ENCODE results near the gene CLEC10A. TPM values are rescaled to one million over a fixed set of nuclear protein-coding genes. Genes with fewer than 3 reads are reported as not detected.
A peak's percentile ranks its signal among the peaks of the same experiment; 100 is the strongest.
"Not testable (repeated sequence)": the region's sequence is repeated elsewhere in the genome, so short reads cannot be mapped to it uniquely, and the experiment has no call there.

CLEC10A gene
- total RNA-seq, 1 donor from 2014 or later: 0.07 TPM

DNA sequence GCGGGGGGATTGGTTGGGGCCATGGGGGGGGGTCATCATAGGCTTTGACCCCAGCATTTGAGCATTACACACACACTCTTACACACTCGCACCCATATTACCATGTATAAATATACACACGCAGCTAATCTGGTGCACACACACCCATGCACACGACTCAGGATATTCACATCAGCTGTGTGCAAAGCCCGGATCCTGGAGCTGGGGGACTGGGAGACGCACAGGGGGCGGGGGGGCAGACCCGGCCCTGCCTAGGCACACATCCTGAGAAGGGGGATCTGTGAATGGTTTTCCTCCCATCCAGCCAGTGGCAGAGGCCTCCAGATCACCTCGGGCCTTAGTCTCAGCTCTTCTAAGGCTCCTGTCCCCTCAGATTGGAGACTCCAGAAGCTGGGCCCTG, 28.9 kb upstream of the CLEC10A start:
- DNase-seq (ENCODE audit: low read depth, low spot score): no peak

DNA sequence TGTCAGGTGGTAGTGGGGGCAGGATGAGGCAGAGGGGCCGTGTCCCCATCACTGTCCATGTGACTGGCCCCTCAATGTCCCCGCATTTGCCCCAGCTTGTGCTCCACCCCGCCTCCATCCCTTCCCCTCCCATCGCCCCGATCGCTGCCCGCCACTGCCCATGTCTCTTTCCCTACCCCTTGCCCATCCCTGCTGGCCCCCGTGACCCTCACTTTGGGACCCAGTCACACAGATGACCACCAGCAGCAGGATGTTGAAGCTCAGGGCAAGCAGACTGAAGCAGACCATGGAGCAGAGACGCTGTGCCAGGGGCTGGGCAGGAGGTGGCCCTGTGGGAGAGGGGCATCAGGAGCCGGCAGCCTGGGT, 28.5 kb upstream of the CLEC10A start:
- no peak for DNase-seq (ENCODE audit: low read depth, low spot score)

DNA sequence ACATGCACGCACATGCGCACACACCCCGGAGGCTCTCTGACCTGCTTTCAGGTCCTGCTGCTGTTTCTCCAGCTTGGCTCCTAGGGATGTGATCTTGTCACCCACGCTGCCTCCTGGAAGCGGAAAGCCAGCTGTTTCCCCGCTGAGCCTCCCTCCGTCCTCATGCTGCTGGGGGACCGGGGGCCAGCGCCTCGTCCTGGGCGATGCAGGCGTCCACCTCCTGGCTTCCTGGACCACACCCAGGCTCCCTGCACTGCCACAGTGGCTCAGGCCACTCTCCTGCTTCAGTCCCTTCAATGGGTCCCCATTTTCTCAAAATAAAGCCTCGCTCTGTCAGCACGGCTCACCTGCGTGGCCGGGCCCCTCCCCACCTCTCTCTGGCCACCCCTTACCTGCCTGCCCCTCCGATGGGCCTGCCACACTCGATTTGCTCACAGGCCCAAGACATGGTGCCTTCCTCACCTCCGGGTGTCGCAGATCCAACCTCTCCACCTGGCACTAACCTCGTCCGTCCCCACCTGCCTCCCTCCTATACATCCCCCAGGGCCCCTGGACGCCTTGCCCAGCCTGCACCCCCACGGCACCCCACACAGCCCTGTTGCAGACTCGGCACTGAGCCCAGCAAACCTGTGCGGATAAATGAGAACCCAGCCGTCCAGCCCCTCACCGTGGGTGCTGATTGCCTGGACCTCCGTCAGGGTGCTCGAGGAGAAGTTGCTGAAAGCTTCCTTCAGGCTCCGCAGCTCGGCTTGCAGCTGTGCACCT, 27.9 kb upstream of the CLEC10A start:
- DNase-seq (ENCODE audit: low read depth, low spot score): no peak

DNA sequence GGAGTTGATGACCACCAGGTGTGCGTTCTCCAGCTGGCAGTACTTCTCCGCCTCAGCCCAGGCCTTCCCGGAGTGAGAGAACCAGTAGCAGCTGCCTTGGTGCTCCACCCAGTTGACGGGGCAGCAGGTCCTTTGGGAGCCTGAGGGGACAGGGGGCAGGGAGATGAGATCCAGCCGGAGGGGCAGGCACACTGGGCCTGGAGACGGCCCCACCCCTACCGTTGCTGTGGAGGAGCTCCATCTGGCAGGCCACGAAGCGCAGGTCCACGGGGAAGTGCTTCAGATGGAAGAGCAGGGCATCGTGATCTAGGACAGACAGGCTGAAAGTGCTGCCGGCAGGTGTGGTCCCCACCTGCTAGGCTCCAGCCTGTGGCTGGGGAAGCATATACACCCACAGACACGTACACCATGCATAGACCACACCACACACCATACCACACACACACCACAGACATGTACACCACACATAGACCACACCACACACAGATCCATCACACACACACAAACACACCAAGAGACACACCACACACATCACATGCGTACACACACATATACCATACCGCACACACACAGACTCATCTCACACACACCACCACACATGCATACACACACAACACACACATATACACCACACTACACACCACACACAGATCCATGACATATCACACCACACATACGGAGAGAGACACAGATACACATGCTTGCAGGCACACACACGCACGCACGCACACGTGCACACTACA, 27.1 kb upstream of the CLEC10A start:
- DNase-seq (ENCODE audit: low read depth, low spot score): no peak

DNA sequence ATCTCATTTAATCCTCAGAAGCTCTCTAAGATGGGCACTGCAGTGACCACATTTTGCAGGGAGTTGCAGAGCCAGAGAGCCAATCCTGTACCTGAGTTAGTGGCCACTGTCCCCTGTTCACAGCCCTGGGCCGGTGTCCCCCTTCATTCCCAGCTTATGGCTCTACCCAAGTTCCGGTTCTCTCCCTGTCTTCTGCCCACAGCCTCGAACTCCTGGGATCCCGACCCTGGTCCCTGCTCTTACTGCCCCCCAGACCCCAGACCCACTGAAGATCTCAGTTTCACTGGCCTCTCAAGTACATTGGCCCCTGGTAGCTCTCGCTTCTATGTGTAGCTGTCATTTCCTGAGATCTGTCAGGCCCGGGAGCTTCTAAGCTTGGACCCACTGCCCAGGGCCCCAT, 22.4 kb upstream of the CLEC10A start:
- no peak for DNase-seq (ENCODE audit: low read depth, low spot score)

DNA sequence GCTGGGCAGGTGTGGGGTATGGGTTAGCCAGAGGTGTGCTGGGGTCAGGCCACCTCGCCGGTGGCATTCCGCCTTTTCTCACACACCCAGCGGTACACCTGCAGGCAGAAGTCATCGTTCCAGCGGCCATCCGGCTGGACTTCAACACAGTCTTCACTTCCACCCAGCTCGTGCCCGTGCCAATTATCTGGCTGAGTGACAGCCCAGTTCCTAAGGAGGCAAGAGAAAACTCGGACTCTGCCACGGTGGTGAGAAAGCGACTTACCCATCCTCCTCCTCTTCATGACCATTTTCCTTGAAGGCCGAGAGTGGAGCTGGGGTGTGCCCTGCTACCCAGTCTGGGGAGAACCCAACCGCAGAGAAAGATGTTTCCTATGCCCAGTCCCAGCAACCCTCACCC, 21.5 kb upstream of the CLEC10A start:
- no peak for DNase-seq (ENCODE audit: low read depth, low spot score)

DNA sequence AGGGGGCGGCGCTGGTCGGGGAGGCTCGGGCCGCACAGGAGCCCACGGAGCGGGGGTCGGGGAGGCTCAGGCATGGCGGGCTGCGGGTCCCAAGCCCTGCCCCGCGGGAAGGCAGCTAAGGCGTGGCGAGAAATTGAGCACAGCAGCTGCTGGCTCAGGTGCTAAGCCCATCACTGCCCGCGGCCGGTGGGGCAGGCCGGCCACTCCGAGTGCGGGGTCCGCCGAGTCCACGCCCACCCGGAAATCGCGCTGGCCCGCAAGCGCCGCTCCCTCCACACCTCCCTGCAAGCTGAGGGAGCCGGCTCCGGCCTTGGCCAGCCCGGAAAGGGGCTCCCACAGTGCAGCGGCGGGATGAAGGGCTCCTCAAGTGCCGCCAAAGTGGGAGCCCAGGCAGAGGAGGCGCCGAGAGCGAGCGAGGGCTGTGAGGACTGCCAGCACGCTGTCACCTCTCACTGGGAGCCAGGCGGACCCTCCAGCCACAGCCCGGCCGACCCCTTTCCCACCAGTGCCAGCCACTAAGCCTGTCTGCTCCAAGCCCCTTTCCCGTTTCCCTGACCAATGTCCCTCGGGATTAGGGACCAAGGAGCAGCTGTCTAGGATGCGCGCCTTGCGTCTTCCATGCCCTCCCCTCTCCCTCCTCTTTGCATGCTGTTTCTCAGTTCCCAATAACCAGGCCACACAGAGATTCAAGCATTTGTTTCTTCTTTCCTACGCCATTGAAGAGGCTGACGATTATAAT, 20.8 kb upstream of the CLEC10A start:
- not testable (repeated sequence) for DNase-seq (ENCODE audit: low read depth, low spot score)

DNA sequence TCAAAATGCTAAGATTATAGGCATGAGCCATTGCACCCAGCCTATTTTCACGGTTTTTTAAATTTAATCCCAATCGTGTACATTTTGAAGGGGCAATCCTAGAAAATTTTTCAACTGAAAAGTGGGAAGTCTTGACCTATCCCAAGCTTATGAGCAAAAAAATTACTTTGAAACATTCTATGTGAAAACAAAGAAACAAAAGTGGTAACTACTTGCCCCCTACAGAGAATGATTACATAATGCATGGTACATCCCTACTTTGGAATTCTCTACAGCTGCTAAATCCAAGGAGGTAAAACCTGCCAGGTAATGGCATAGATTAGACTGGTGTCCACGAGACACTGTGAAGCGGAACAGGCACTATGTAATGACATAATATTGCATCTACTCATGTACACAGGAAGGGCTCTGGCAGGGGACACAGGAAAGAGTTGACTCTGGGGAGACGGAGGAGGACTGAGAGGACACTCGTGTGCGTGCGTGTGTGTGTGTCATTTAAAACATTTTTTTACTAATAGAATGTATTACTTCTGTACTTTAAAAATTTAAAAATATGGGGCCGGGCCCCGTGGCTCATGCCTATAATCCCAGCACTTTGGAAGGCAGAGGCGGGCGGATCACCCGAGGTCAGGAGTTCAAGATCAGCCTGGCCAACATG, 18.9 kb upstream of the CLEC10A start:
- DNase-seq (ENCODE audit: low read depth, low spot score): no peak

DNA sequence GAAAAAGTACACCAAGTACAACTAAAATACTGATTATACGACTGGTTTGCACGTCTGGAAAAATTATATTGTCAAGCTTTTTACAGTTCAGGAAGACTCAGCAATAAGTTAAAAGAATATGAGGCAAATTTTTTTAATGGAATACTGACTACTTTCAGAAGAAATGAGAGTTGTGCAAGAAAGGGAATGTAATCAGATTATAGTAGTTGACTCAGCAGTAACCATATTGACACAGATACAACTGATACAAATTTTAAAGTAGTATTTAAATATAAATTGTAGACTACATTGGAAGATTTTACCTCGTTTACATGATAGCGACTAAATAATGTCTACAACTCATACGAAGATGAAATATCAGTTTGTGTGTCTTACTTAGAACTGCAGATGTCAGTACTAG, 17.9 kb upstream of the CLEC10A start:
- DNase-seq (ENCODE audit: low read depth, low spot score): no peak

DNA sequence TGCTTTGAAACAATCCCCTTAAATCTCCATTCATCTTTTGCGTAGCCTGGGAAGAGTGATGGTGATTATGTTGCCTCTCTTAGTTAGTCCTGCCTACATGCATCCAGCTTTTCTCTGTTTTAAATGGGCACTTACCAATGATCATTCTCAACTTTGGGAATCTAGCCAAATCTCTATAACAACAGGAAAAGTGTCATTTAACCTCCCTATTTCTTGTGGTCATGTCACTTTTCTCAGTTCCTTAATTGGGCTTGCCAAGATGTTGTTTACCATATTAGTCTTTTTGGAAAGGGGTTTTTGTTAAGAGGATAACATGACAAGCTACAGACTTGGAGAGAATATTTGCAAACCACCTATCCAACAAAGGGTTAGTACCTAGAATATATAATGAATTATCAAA, 15.6 kb upstream of the CLEC10A start:
- DNase-seq (ENCODE audit: low read depth, low spot score): peak; percentile 35

DNA sequence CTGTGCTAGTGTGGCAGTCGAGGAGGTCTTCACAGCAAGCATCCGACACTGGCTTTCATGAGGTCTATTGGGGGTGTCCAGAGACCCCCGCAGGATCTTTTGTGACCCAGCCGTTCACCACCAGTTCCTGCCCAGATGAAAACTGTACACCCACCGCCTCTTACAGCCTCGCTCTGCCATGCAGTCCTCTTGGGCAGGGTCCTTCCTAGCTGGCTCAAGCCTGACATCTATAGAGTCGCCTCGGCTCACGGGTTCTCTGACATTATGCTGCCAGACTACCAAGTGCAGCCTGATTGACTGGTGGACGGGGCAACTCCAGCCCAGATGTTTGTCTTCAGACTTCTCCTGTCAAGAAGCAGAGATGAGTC, 14.6 kb upstream of the CLEC10A start:
- DNase-seq (ENCODE audit: low read depth, low spot score): no peak

DNA sequence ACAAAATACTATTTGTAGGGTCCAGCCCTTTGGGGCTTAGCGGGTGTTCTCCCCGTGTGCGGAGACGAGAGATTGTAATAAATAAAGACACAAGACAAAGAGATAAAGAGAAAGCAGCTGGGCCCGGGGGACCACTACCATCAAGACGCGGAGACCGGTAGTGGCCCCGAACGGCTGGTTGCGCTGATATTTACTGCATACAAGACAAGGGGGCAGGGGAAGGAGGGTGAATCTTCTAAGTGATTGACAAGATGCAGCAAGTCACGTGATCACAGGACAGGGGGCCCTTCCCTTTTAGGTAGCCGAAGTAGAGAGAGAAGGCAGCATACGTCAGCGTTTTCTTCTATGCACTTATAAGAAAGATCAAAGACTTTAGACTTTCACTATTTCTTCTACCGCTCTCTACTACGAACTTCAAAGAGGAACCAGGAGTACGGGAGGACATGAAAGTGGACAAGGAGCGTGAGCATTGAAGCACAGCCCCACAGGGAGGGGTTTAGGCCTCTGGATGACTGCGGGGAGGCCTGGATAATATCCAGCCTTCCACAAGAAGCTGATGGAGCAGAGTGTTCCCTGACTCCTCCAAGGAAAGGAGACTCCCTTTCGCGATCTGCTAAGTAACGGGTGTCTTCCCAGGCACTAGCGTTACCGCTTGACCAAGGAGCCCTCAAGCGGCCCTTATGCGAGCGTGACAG, 11.4 kb upstream of the CLEC10A start:
- not testable (repeated sequence) for DNase-seq (ENCODE audit: low read depth, low spot score)

DNA sequence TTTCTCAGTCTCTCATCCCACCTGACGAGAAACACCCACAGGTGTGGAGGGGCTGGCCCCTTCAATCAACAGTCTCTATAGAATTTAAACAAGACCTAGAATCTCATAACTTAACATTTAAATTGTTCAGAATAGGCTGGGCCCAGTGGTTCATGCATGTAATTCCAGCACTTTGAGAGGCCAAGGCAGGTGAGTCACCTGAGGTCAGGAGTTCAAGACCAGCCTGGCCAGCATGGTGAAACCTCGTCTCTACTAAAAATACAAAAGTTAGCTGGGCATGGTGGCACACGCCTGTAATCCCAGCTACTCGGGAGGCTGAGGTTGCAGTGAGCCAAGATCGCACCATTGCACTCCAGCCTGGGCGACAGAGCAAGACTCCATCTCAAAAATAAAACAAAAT, 9.5 kb upstream of the CLEC10A start:
- DNase-seq (ENCODE audit: low read depth, low spot score): not testable (repeated sequence)

DNA sequence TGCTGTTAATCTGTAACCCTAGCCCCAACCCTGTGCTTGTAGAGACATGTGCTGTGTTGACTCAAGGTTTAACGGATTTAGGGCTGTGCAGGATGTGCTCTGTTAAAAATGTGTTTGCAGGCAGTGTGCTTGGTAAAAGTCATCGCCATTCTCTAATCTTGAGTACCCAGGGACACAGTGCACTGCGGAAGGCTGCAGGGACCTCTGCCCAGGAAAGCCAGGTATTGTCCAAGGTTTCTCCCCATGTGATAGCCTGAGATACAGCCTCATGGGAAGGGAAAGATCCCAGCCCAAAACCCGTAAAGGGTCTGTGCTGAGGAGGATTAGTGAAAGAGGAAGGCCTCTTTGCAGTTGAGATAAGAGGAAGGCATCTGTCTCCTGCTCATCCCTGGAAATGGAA, 8.4 kb upstream of the CLEC10A start:
- not testable (repeated sequence) for DNase-seq (ENCODE audit: low read depth, low spot score)

DNA sequence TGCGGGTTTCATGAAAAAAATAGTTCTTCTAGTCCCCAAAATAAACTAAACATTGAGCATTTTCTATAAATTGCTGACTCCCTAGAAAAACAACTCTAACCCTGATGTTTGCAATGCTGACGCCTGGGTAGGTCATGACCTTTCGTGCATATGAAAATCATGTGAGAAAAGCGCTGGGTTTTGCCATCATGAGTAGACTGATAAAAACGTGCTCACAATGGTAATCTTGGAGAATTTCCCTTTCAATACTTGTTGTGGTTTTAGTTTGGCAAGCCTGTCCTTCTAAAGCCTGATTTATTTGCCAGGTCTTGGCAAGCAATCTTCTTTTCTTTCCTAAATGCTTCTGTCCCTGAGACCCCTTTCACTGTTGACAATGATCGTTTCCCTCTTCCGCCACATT, 4.0 kb upstream of the CLEC10A start:
- peak; percentile 36 for DNase-seq (ENCODE audit: low read depth, low spot score)

DNA sequence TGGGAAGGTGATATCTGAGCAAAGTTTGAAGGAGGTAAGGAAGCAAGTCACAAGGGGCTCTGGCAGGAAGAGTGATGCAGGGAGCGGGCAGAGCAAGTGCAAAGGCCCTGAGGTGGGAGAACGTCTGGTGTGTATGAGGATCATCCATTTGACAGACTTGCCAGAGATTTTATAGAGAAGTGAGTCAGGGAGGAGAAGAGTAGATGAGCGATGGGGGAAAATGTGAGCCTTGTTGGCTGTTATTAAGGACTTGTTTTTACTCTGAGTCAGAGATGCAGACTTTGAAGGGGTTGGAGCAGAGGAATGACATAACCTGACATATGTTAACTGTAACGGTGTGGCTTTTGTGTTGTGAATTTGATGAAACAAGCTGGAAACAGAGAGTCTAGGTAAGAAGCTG, 3.5 kb upstream of the CLEC10A start:
- no peak for DNase-seq (ENCODE audit: low read depth, low spot score)

DNA sequence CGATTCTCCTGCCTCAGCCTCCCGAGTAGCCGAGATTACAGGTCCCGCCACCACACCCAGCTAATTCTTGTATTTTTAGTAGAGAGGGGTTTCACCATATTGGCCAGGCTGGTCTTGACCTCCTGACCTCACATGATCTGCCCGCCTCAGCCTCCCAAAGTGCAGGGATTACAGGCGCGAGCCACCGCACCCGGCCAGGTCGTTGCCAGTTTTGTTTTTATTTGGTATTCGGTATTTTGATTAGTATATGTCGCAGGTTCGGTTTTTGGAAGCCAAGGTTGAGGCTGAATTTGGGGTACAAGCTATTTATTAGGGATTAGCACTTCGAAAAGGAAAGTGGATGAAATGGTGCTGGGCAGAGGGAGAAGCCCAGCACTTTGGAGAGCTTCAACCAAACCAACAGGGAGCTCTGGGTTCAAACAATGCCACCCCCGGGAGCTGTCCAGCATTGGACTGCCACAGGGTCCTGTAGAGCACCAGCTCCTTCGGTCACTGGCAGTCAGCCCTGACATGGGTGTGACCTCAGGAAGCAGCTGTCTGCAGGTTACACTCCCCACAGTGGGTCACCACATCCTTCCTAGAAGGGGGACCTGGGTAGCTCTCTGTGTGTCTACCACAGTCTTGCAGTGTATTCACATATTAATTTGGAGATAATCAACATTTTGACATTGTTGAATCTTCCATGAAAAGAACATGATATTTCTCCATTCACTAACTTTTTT, 1.5 kb upstream of the CLEC10A start:
- DNase-seq (ENCODE audit: low read depth, low spot score): no peak

DNA sequence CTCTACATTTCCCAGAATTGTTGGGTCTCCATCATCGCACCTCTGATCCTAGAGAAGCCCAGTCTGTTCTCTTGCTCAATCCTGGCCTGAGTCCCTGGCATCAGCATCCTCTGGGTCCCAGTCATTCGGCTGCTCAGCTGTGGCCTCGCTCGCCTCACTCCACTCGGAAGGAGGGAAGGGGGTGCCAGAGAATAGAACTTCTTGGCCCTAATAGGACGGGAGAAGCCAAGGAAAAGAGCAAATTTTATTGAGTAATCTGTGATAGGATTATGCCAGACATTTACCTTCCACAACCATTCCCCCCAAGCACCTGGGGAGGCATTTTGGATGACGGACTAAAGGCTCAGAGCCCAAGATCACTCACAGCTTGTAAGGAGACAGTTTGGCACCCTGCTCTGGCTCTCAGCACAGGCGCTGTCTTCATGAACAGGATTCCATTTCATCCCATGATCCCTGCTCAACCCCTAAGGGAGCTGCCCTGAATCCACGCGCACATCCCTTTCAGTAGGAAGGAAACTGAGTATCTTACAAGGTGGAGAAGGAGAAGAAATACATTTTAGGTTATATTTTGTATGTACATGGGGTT, 498 bp upstream of the CLEC10A start:
- no peak for DNase-seq (ENCODE audit: low read depth, low spot score)

DNA sequence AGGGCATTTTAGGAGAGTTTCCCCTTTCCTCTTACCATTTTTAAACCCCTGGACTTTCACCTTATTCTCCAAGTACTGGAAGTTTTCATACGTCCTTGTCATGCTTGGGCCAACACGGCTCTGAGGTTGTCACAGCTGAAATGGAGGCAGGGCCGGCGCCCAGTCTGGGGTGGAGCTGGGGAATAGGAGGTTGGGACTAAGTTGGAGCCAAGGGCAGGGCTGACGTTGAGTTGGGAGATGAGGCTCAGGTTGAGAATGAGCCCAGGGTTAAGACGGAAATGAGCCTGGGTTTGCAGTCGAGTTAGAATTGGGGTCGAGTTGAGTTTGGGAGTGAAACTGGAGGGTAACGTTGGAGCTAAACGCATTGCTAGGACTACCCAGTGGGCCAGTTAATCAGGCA, 1.3 kb downstream of the CLEC10A start:
- DNase-seq (ENCODE audit: low read depth, low spot score): no peak

DNA sequence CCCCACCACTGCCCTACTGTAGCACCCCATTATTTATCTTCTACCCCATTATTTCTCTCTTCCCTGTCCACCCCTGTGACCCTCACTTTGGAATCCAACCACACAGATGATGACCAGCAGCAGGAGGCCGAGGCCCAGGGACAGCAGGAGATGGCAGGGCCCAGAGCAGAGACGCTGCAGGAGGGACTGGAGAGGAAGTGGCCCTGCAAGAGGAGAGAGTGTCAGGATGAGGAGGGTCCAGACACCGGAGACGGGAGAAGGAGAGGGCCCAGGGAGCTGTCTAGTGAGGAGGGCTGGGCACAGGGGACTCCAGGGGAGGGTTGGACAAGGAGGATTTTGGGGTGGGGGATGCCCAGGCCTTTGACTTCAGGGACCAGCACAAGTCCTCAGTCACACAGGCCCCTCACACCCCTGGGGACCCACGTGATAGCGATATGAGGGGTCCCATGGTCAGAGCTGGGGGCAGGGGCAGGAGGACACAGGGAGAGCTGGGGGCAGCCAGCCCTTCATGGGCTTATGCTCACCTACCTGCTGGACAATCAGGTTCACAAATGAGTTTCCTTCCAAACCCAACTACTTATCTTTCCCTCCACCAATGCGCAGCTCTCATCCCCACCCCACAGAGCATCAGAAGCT, 2.0 kb downstream of the CLEC10A start:
- no peak for DNase-seq (ENCODE audit: low read depth, low spot score)
